ENCODE data around the gene TMEM131L. TPM values are rescaled to one million over a fixed set of nuclear protein-coding genes. Genes with fewer than 3 reads are reported as not detected.

The TMEM131L gene
- total RNA-seq, 1 experiment from 2014 or later = 14.6 TPM

GRCh38 chr4:153488006-153488891 is 22.1 kb downstream of the TMEM131L start:
- Histone ChIP-seq H4K91ac (ENCODE audit: insufficient read length, low read depth, low read length) (no peak overlapping the region), H3K18ac (ENCODE audit: insufficient read length, low read depth, low read length) (peak overlapping the region; percentile 32), H3K79me2 (ENCODE audit: insufficient read depth, low read length) (peaks cover 3% of the 10 kb centered on the region; the same call in 1 of the 2 replicates), H3K79me1 (ENCODE audit: insufficient read depth, low read depth, low read length, poor library complexity, severe bottlenecking) (peaks cover 8% of the 10 kb centered on the region), H3K14ac (ENCODE audit: insufficient read depth, low read length) (peak overlapping the region; percentile 79), H2AK5ac (ENCODE audit: insufficient read length, low read length) (no peak overlapping the region), H3K27me3 (ENCODE audit: insufficient read depth, low read length) (no peaks in the 10 kb centered on the region), H3K27ac (ENCODE audit: insufficient read length, low read depth, low read length) (no peak overlapping the region), H2AFZ (ENCODE audit: low read length) (no peak overlapping the region), H4K5ac (ENCODE audit: insufficient read length, low read depth, low read length) (no peak overlapping the region), H2BK12ac (ENCODE audit: insufficient read length, low read depth, low read length) (no peak overlapping the region), H3K4ac (ENCODE audit: low read depth, low read length) (no peak overlapping the region; the same call in 1 of the 2 replicates), H3K4me2 (ENCODE audit: insufficient read depth, insufficient read length, low read length) (no peak overlapping the region), H4K8ac (replicated peaks; ENCODE audit: insufficient read length, low read depth, low read length) (no peak overlapping the region), H2BK5ac (ENCODE audit: insufficient read length, low read length) (no peak overlapping the region), H3K23ac (ENCODE audit: insufficient read length, low read depth, low read length) (no peak overlapping the region), H3K56ac (ENCODE audit: insufficient read length, low read depth, low read length) (no peak overlapping the region), H3K9me3 (ENCODE audit: control insufficient read depth, low read depth, low read length) (no peaks in the 10 kb centered on the region), H2BK15ac (ENCODE audit: low read depth, low read length) (no peak overlapping the region), H3K23me2 (ENCODE audit: insufficient read length, low read depth, low read length, poor library complexity, severe bottlenecking) (no peaks in the 10 kb centered on the region), H3K4me1 (ENCODE audit: insufficient read depth, low read length) (peaks cover 13% of the 10 kb centered on the region; the same call in 1 of the 2 replicates), H4K20me1 (ENCODE audit: control insufficient read depth, insufficient read depth, insufficient read length) (no peaks in the 10 kb centered on the region), H2BK20ac (ENCODE audit: low read depth, low read length, poor library complexity, severe bottlenecking) (no peak overlapping the region), H2BK120ac (ENCODE audit: low read depth, low read length, poor library complexity, severe bottlenecking) (no peak overlapping the region), H3K9ac (ENCODE audit: extremely low read depth, insufficient read length, low read length) (no peak overlapping the region), H3T11ph (ENCODE audit: low read length) (no peak overlapping the region)
- WGBS (ENCODE audit: extremely low coverage, insufficient read length, low lambda C conversion rate) = no CpG with 5 or more reads among the region's 24 CpGs
- H3K4me3 Mint-ChIP-seq = peak overlapping the region in 1 of 2 experiments; percentile 11; a peak in 1 of 5 replicates
- H3K27me3 Mint-ChIP-seq (ENCODE audit: low read depth) = no peaks in the 10 kb centered on the region
- H3K27ac Mint-ChIP-seq = peak overlapping the region; percentile 65 to 97 (median 86)
- peaks cover 59 to 61% of the 10 kb centered on the region in 2 experiments for H3K4me1 Mint-ChIP-seq
- no peak for TF ChIP-seq CTCF (conservative IDR thresholded peaks at IDR 0.05)
- H3K9me3 Mint-ChIP-seq = peaks cover 0 to 4% of the 10 kb centered on the region in 2 experiments; a peak in 2 of 5 replicates
- peaks cover 0 to 5% (median 3%) of the 10 kb centered on the region in 3 experiments; a peak in 1 of 7 replicates for H3K36me3 Mint-ChIP-seq (ENCODE audit: insufficient read depth in 1 of 3, low read depth in 3 of 3)
- DNase-seq = peak; percentile 54

Measured in H9 (cell line).